Measurements from ENCODE around the gene GPC5. TPM values are rescaled to one million over a fixed set of nuclear protein-coding genes. Genes with fewer than 3 reads are reported as not detected.

GPC5 gene
- total and polyA plus RNA-seq, 4 donors: 15.2 to 54.4 (median 24.0) TPM

- Histone ChIP-seq H3K9me3 (ENCODE audit: control insufficient read depth, insufficient read depth, low read length) (no peaks in the 10 kb centered on the region), H3K27ac (ENCODE audit: low read depth, low read length) (no peak overlapping the region), H3K27me3 (ENCODE audit: control insufficient read depth, insufficient read depth, low read length) (no peaks in the 10 kb centered on the region), H3K4me3 (ENCODE audit: low read depth, low read length) (no peak overlapping the region), H3K36me3 (ENCODE audit: control insufficient read depth, insufficient read depth, low read length) (no peaks in the 10 kb centered on the region), H3K4me1 (ENCODE audit: control insufficient read depth, insufficient read depth, low read length) (no peaks in the 10 kb centered on the region)
- no peak for DNase-seq (ENCODE audit: low read depth in 4 of 6, low spot score in 6 of 6)
- WGBS (ENCODE audit: insufficient coverage): no CpG with 5 or more reads among the region's 2 CpGs
Observed at GRCh38 chr13:92126399-92126798, 728.0 kb downstream of the GPC5 start.

- no peaks in the 10 kb centered on the region for H3K4me1 ChIP-seq (ENCODE audit: control insufficient read depth, insufficient read depth, low read length)
- no peaks in the 10 kb centered on the region for H3K36me3 ChIP-seq (ENCODE audit: control insufficient read depth, insufficient read depth, low read length)
- no peak overlapping the region for H3K4me3 ChIP-seq (ENCODE audit: low read depth, low read length)
- no peaks in the 10 kb centered on the region for H3K27me3 ChIP-seq (ENCODE audit: control insufficient read depth, insufficient read depth, low read length)
- H3K27ac ChIP-seq (ENCODE audit: low read depth, low read length): no peak overlapping the region
- WGBS (ENCODE audit: insufficient coverage): 75% methylated on average over 1 of the region's 7 CpGs
- DNase-seq (ENCODE audit: low read depth in 4 of 6, low spot score in 6 of 6): no peak
- H3K9me3 ChIP-seq (ENCODE audit: control insufficient read depth, insufficient read depth, low read length): no peaks in the 10 kb centered on the region
Observed at GRCh38 chr13:92135509-92135908, 737.1 kb downstream of the GPC5 start.

GRCh38 chr13:92136449-92137155 lies 738.2 kb downstream of the GPC5 start:
- Histone ChIP-seq H3K4me3 (ENCODE audit: low read depth, low read length) (no peak overlapping the region), H3K27me3 (ENCODE audit: control insufficient read depth, insufficient read depth, low read length) (no peaks in the 10 kb centered on the region), H3K27ac (ENCODE audit: low read depth, low read length) (no peak overlapping the region), H3K4me1 (ENCODE audit: control insufficient read depth, insufficient read depth, low read length) (no peaks in the 10 kb centered on the region), H3K9me3 (ENCODE audit: control insufficient read depth, insufficient read depth, low read length) (no peaks in the 10 kb centered on the region), H3K36me3 (ENCODE audit: control insufficient read depth, insufficient read depth, low read length) (no peaks in the 10 kb centered on the region)
- DNase-seq (ENCODE audit: low read depth in 4 of 6, low spot score in 6 of 6): peak in 2 of 6 donors; percentile 13 to 43
- no CpG with 5 or more reads among the region's 6 CpGs for WGBS (ENCODE audit: insufficient coverage)

GRCh38 chr13:92137520-92137919 lies 739.1 kb downstream of the GPC5 start:
- WGBS (ENCODE audit: insufficient coverage): no CpG with 5 or more reads among the region's 3 CpGs
- no peaks in the 10 kb centered on the region for H3K4me1 ChIP-seq (ENCODE audit: control insufficient read depth, insufficient read depth, low read length)
- no peak overlapping the region for H3K27ac ChIP-seq (ENCODE audit: low read depth, low read length)
- no peak overlapping the region for H3K4me3 ChIP-seq (ENCODE audit: low read depth, low read length)
- H3K27me3 ChIP-seq (ENCODE audit: control insufficient read depth, insufficient read depth, low read length): no peaks in the 10 kb centered on the region
- no peaks in the 10 kb centered on the region for H3K9me3 ChIP-seq (ENCODE audit: control insufficient read depth, insufficient read depth, low read length)
- no peaks in the 10 kb centered on the region for H3K36me3 ChIP-seq (ENCODE audit: control insufficient read depth, insufficient read depth, low read length)
- DNase-seq (ENCODE audit: low read depth in 4 of 6, low spot score in 6 of 6): no peak

- H3K27ac ChIP-seq (ENCODE audit: low read depth, low read length): no peak overlapping the region
- H3K4me3 ChIP-seq (ENCODE audit: low read depth, low read length): no peak overlapping the region
- no peaks in the 10 kb centered on the region for H3K9me3 ChIP-seq (ENCODE audit: control insufficient read depth, insufficient read depth, low read length)
- H3K4me1 ChIP-seq (ENCODE audit: control insufficient read depth, insufficient read depth, low read length): no peaks in the 10 kb centered on the region
- no peaks in the 10 kb centered on the region for H3K36me3 ChIP-seq (ENCODE audit: control insufficient read depth, insufficient read depth, low read length)
- no peak for DNase-seq (ENCODE audit: low read depth in 4 of 6, low spot score in 6 of 6)
- no peaks in the 10 kb centered on the region for H3K27me3 ChIP-seq (ENCODE audit: control insufficient read depth, insufficient read depth, low read length)
Observed at GRCh38 chr13:92143766-92144165, 745.3 kb downstream of the GPC5 start.

GRCh38 chr13:92150606-92151005 lies 752.2 kb downstream of the GPC5 start:
- Histone ChIP-seq H3K9me3 (ENCODE audit: control insufficient read depth, insufficient read depth, low read length) (no peaks in the 10 kb centered on the region), H3K4me3 (ENCODE audit: low read depth, low read length) (no peak overlapping the region), H3K27me3 (ENCODE audit: control insufficient read depth, insufficient read depth, low read length) (no peaks in the 10 kb centered on the region), H3K27ac (ENCODE audit: low read depth, low read length) (no peak overlapping the region), H3K36me3 (ENCODE audit: control insufficient read depth, insufficient read depth, low read length) (no peaks in the 10 kb centered on the region), H3K4me1 (ENCODE audit: control insufficient read depth, insufficient read depth, low read length) (no peaks in the 10 kb centered on the region)
- DNase-seq (ENCODE audit: low read depth in 4 of 6, low spot score in 6 of 6): no peak
- no CpG with 5 or more reads among the region's 1 CpG for WGBS (ENCODE audit: insufficient coverage)

GRCh38 chr13:92158346-92158745 lies 759.9 kb downstream of the GPC5 start:
- no peaks in the 10 kb centered on the region for H3K27me3 ChIP-seq (ENCODE audit: control insufficient read depth, insufficient read depth, low read length)
- no peak overlapping the region for H3K4me3 ChIP-seq (ENCODE audit: low read depth, low read length)
- 81% methylated on average over 3 of the region's 3 CpGs for WGBS (ENCODE audit: insufficient coverage)
- no peaks in the 10 kb centered on the region for H3K4me1 ChIP-seq (ENCODE audit: control insufficient read depth, insufficient read depth, low read length)
- no peak for DNase-seq (ENCODE audit: low read depth in 4 of 6, low spot score in 6 of 6)
- no peak overlapping the region for H3K27ac ChIP-seq (ENCODE audit: low read depth, low read length)
- H3K36me3 ChIP-seq (ENCODE audit: control insufficient read depth, insufficient read depth, low read length): no peaks in the 10 kb centered on the region
- H3K9me3 ChIP-seq (ENCODE audit: control insufficient read depth, insufficient read depth, low read length): peaks cover 1% of the 10 kb centered on the region

- H3K27ac ChIP-seq (ENCODE audit: low read depth, low read length): no peak overlapping the region
- no peaks in the 10 kb centered on the region for H3K27me3 ChIP-seq (ENCODE audit: control insufficient read depth, insufficient read depth, low read length)
- DNase-seq (ENCODE audit: low read depth in 4 of 6, low spot score in 6 of 6): no peak
- WGBS (ENCODE audit: insufficient coverage): 87% methylated on average over 4 of the region's 5 CpGs
- peaks cover 1% of the 10 kb centered on the region for H3K9me3 ChIP-seq (ENCODE audit: control insufficient read depth, insufficient read depth, low read length)
- no peak overlapping the region for H3K4me3 ChIP-seq (ENCODE audit: low read depth, low read length)
- H3K4me1 ChIP-seq (ENCODE audit: control insufficient read depth, insufficient read depth, low read length): no peaks in the 10 kb centered on the region
- no peaks in the 10 kb centered on the region for H3K36me3 ChIP-seq (ENCODE audit: control insufficient read depth, insufficient read depth, low read length)
Observed at GRCh38 chr13:92164822-92165221, 766.4 kb downstream of the GPC5 start.

GRCh38 chr13:92172191-92172590 lies 773.8 kb downstream of the GPC5 start:
- WGBS (ENCODE audit: insufficient coverage): no CpG with 5 or more reads among the region's 1 CpG
- Histone ChIP-seq H3K27me3 (ENCODE audit: control insufficient read depth, insufficient read depth, low read length) (no peaks in the 10 kb centered on the region), H3K27ac (ENCODE audit: low read depth, low read length) (no peak overlapping the region), H3K36me3 (ENCODE audit: control insufficient read depth, insufficient read depth, low read length) (no peaks in the 10 kb centered on the region), H3K4me3 (ENCODE audit: low read depth, low read length) (no peak overlapping the region), H3K9me3 (ENCODE audit: control insufficient read depth, insufficient read depth, low read length) (no peaks in the 10 kb centered on the region), H3K4me1 (ENCODE audit: control insufficient read depth, insufficient read depth, low read length) (no peaks in the 10 kb centered on the region)
- no peak for DNase-seq (ENCODE audit: low read depth in 4 of 6, low spot score in 6 of 6)

- DNase-seq (ENCODE audit: low read depth in 4 of 6, low spot score in 6 of 6): no peak
- Histone ChIP-seq H3K4me3 (ENCODE audit: low read depth, low read length) (no peak overlapping the region), H3K36me3 (ENCODE audit: control insufficient read depth, insufficient read depth, low read length) (no peaks in the 10 kb centered on the region), H3K27ac (ENCODE audit: low read depth, low read length) (no peak overlapping the region), H3K9me3 (ENCODE audit: control insufficient read depth, insufficient read depth, low read length) (no peaks in the 10 kb centered on the region), H3K4me1 (ENCODE audit: control insufficient read depth, insufficient read depth, low read length) (no peaks in the 10 kb centered on the region), H3K27me3 (ENCODE audit: control insufficient read depth, insufficient read depth, low read length) (no peaks in the 10 kb centered on the region)
- no CpG with 5 or more reads among the region's 2 CpGs for WGBS (ENCODE audit: insufficient coverage)
Observed at GRCh38 chr13:92173254-92173653, 774.8 kb downstream of the GPC5 start.

Measured in spinal cord (tissue), 10 donors.